ENCODE data around the gene IL10RB.

Gene IL10RB

DNA sequence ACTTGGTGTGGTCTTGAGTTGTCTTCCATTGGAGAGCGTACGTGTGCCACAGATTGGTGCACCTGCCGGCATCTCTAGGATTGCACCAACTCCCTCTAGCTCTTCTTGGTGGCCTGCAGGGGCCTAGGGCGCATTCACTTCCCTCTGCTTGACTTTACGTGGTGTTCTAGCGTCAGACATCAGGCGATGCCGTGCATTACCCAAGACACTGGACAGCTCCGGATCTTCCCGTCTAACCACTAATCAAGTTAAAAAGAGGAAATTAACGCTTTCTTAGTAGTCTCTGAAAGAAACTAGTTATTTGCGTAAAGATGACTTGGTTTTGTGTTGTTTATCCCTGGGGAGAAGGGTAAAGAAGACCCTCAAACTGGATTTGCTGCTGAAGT is 510 bp upstream of the IL10RB start:
- peak overlapping the region; percentile 67 for H3K4me3 ChIP-seq (replicated peaks; ENCODE audit: low read depth, low read length)
- DNase-seq (ENCODE audit: extremely low read depth, low read depth): no peak

DNA sequence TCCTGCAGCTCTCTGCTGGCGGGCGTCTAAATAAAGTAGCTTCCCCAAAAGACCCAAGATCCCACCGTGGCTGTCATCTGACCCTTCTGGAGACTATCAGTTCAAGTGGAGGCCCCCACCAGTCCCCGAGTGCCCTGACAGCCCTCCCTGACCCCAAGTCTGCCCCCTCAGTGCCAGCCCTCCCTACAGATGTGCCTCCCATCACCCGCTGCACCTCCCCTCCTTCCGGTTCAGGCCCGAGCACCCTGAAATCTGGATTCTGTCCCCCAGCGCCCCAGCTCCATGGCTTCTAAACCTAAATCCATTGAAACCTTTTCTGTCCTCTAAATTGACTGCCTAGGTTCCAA is 595 bp downstream of the IL10RB start:
- peak overlapping the region; percentile 67 for H3K4me3 ChIP-seq (replicated peaks; ENCODE audit: low read depth, low read length)
- TF ChIP-seq, protein P1, sequence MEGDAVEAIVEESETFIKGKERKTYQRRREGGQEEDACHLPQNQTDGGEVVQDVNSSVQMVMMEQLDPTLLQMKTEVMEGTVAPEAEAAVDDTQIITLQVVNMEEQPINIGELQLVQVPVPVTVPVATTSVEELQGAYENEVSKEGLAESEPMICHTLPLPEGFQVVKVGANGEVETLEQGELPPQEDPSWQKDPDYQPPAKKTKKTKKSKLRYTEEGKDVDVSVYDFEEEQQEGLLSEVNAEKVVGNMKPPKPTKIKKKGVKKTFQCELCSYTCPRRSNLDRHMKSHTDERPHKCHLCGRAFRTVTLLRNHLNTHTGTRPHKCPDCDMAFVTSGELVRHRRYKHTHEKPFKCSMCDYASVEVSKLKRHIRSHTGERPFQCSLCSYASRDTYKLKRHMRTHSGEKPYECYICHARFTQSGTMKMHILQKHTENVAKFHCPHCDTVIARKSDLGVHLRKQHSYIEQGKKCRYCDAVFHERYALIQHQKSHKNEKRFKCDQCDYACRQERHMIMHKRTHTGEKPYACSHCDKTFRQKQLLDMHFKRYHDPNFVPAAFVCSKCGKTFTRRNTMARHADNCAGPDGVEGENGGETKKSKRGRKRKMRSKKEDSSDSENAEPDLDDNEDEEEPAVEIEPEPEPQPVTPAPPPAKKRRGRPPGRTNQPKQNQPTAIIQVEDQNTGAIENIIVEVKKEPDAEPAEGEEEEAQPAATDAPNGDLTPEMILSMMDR (IDR thresholded peaks at IDR 0.05; ENCODE audit: low read depth, low read length, missing control alignments): no peak
- DNase-seq (ENCODE audit: extremely low read depth, low read depth): no peak

More for the DNA sequence above, 510 bp upstream of the IL10RB start:
- TF ChIP-seq, protein P1 (IDR thresholded peaks at IDR 0.05; ENCODE audit: low read depth, low read length, missing control alignments): no peak

DNA sequence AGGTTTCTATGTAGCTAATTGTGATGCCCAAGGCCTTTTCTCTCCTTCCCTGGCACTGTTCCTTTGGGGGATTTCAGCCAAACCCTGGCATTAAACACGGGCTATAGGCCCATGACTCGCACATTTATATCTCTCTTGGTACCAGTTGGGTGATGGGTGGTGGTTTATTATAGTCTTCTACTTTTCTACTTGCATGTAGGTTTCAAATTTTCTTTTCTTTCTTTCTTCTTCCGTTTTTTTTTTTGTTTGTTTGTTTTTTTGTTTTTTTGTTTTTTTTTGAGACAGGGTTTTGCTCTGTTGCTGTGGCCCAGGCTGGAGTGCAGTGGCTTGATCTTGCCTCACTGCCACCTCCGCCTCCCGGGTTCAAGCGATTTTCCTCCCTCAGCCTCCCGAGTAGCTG is 1.1 kb downstream of the IL10RB start:
- TF ChIP-seq, protein P1 (IDR thresholded peaks at IDR 0.05; ENCODE audit: low read depth, low read length, missing control alignments): no peak
- no peak for DNase-seq (ENCODE audit: extremely low read depth, low read depth)
- peak overlapping the region; percentile 67 for H3K4me3 ChIP-seq (replicated peaks; ENCODE audit: low read depth, low read length)

DNA sequence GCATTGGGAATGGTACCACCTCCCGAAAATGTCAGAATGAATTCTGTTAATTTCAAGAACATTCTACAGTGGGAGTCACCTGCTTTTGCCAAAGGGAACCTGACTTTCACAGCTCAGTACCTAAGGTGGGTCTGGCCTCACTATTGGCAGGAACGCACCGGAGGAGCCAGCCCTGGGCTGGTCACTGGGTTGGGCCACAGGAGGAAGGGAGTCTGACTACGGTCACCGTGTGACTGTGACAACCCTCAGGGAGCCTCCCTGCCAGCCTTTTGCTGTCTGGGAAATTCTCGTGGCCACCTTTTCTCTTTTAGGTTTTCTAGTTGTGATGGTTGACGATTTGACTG is 2.2 kb downstream of the IL10RB start:
- no peak for DNase-seq (ENCODE audit: extremely low read depth, low read depth)
- TF ChIP-seq, protein P1 (IDR thresholded peaks at IDR 0.05; ENCODE audit: low read depth, low read length, missing control alignments): no peak
- no peak overlapping the region for H3K4me3 ChIP-seq (replicated peaks; ENCODE audit: low read depth, low read length)

DNA sequence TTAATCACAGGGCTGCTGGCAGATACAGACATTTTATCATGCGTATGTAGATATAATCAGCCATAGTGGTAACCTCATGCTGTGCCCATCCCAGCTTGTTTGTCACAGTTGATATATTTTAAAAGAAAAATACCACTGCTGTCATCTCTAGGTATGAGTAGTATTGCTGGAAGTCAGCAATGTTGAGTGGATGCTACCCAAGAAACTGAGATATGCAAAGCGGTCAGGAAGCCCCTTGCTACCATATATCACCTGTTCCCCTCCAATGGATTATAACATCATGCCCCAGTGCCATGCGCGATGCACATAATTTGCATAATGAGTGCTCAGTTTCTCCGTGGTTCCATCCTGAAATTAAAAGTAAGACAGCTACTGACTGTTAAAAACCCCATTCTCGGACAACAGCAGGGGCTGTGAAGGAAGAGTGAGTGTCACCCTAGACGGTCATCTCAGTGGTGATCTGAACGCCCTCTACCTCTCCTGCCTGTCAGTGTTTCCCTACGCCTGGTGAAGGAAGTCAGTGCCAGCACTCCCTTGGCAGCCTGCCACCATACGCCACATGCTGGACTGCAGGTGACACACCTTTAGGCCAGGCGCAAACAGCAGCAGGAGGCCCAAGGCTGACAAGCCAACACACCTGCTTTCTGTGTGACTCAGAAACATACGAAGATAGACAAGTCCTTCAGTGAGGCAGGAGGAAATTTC is 2.7 kb downstream of the IL10RB start:
- no peak for DNase-seq (ENCODE audit: extremely low read depth, low read depth)

DNA sequence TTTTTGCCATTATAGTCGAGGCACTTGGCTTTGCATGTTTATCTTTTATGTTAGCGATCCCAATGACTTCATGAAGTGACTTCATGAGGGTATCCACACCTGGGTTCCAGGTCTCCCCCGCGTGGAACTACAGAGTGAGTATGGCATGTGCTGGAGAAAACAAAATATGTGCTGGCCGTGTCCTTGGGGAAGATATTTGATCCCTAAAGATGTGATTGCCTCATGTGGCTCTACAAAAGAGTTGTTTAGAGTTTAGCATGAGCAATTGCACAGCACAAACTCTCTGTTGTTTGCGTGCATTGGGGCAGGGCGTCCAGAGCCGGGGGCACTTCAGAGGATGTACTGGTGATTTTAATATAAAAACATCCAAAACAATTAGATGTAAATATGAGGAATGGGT is 4.8 kb downstream of the IL10RB start:
- TF ChIP-seq, protein P1 (IDR thresholded peaks at IDR 0.05; ENCODE audit: low read depth, low read length, missing control alignments): no peak
- DNase-seq (ENCODE audit: extremely low read depth, low read depth): no peak
- no peak overlapping the region for H3K4me3 ChIP-seq (replicated peaks; ENCODE audit: low read depth, low read length)

More for the DNA sequence above, 2.7 kb downstream of the IL10RB start:
- TF ChIP-seq, protein P1 (IDR thresholded peaks at IDR 0.05; ENCODE audit: low read depth, low read length, missing control alignments): no peak
- no peak overlapping the region for H3K4me3 ChIP-seq (replicated peaks; ENCODE audit: low read depth, low read length)

DNA sequence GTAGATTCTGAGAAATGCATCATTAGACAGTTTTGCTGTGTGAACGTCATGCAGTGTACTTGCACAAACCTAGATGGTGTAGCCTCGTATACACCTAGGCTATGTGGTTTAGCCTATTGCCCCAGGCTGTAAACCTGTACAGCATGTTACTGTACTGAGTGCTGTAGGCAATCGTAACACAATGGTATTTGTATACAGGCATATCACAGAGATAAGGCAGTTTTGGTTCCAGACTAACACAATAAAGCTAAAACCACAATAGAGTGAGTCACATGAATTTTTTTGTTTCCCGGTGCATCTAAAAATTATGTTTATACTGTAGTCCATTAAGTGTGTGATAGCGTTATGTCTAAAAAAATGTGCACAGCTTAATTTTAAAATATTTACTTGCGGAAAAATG is 6.9 kb downstream of the IL10RB start:
- DNase-seq (ENCODE audit: extremely low read depth, low read depth): no peak

More for the DNA sequence above, 6.9 kb downstream of the IL10RB start:
- H3K4me3 ChIP-seq (replicated peaks; ENCODE audit: low read depth, low read length): no peak overlapping the region
- TF ChIP-seq, protein P1 (IDR thresholded peaks at IDR 0.05; ENCODE audit: low read depth, low read length, missing control alignments): no peak
